Stimulated activated CD4-positive, alpha-beta T cell treated with anti-CD3 and anti-CD28 coated beads, Interleukin-12 subunit alpha, Interleukin-12 subunit beta, amount 100 ng/mL, for 24 hours (primary cell): ENCODE results near the gene GALT.

Source experiments
- DNase-seq, 2 experiments: peaks; one replicate each; pipeline ENCODE4 v3.0.0-alpha.2; 2020; ENCODE audit warnings: low read depth in 2 of 2

GALT gene

GRCh38 chr9:34651876-34652601 is 5.6 kb downstream of the GALT start, which contains the start of gene IL11RA:
IL11RA (plus strand) TSS chr9:34652185; CDS start chr9:34655218, 3,033 bp downstream.
- peak in 1 of 2 experiments; percentile 55 for DNase-seq

- DNase-seq = no peak
Measured at GRCh38 chr9:34652602-34653000, 6.1 kb downstream of the GALT start.

- no peak for DNase-seq
Measured at GRCh38 chr9:34653151-34654072, 6.9 kb downstream of the GALT start.

GRCh38 chr9:34654323-34655051 is 8.0 kb downstream of the GALT start:
- no peak for DNase-seq

GRCh38 chr9:34655394-34655793 is 8.9 kb downstream of the GALT start:
- no peak for DNase-seq

- no peak for DNase-seq
Measured at GRCh38 chr9:34656992-34657391, 10.5 kb downstream of the GALT start.

GRCh38 chr9:34658461-34658860 is 12.0 kb downstream of the GALT start:
- DNase-seq = no peak

- no peak for DNase-seq
Measured at GRCh38 chr9:34659592-34660253, 13.2 kb downstream of the GALT start.

GRCh38 chr9:34662526-34663302 is 16.2 kb downstream of the GALT start, which contains the start of gene CCL27:
CCL27 (minus strand) TSS chr9:34662657; CDS start chr9:34662633, 24 bp downstream.
- DNase-seq = no peak

- DNase-seq = no peak
Measured at GRCh38 chr9:34663303-34663605, 16.8 kb downstream of the GALT start.

GRCh38 chr9:34664281-34665066 is 18.0 kb downstream of the GALT start:
- DNase-seq = peak; percentile 47 to 77

- DNase-seq = no peak
Measured at GRCh38 chr9:34665067-34665380, 18.5 kb downstream of the GALT start.

- DNase-seq = peak; percentile 61 to 75
Measured at GRCh38 chr9:34665381-34666250, 19.1 kb downstream of the GALT start.

GRCh38 chr9:34669809-34670562 is 23.5 kb downstream of the GALT start:
- DNase-seq = no peak

- DNase-seq = no peak
Measured at GRCh38 chr9:34671307-34671706, 24.8 kb downstream of the GALT start.

GRCh38 chr9:34674440-34674839 is 28.0 kb downstream of the GALT start:
- DNase-seq = no peak

- peak; percentile 24 to 61 for DNase-seq
Measured at GRCh38 chr9:34675048-34675714, 28.7 kb downstream of the GALT start.

GRCh38 chr9:34675869-34676268 is 29.4 kb downstream of the GALT start:
- no peak for DNase-seq
